Choroid plexus epithelial cell (primary cell): ENCODE data around the gene CCNE1.

ENCODE experiments used
- DNase-seq: peaks from one replicate; pipeline ENCODE4 v3.0.0-alpha.2; 2010; ENCODE audit warnings: low read depth
- H3K4me3 ChIP-seq: 2 replicates; pipeline ENCODE4 v1.5.1; 2011; ENCODE audit warnings: low read depth, mild to moderate bottlenecking, control low read depth, low read length, moderate library complexity
- TF ChIP-seq, protein P1 (sequence below): conservative IDR thresholded peaks from 2 replicates; pipeline ENCODE4 v1.5.1; 2011; ENCODE audit warnings: low read depth, mild to moderate bottlenecking, control low read depth, inconsistent platforms, low read length, moderate library complexity

CCNE1 gene

DNA sequence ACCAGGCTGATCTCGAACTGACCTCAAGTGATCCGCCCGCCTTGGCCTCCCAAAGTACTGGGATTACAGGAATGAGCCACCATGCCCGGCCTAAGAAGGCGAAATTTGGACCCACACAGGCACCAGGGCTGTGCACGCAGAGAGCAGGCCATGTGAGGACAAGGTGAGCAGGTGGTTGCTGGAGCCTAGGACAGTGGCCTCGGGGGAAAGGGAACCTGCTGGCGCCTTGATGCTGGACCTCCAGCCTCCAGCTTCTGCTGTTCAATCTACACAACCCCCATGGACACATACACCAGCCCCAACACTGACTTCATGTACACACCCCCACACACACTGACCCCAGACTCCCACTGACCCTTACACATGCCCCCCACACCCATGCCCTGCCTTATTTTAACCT lies 41.8 kb upstream of the CCNE1 start:
- no peak overlapping the region for H3K4me3 ChIP-seq
- DNase-seq, result no peak
- TF ChIP-seq, protein P1, sequence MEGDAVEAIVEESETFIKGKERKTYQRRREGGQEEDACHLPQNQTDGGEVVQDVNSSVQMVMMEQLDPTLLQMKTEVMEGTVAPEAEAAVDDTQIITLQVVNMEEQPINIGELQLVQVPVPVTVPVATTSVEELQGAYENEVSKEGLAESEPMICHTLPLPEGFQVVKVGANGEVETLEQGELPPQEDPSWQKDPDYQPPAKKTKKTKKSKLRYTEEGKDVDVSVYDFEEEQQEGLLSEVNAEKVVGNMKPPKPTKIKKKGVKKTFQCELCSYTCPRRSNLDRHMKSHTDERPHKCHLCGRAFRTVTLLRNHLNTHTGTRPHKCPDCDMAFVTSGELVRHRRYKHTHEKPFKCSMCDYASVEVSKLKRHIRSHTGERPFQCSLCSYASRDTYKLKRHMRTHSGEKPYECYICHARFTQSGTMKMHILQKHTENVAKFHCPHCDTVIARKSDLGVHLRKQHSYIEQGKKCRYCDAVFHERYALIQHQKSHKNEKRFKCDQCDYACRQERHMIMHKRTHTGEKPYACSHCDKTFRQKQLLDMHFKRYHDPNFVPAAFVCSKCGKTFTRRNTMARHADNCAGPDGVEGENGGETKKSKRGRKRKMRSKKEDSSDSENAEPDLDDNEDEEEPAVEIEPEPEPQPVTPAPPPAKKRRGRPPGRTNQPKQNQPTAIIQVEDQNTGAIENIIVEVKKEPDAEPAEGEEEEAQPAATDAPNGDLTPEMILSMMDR, result no peak

DNA sequence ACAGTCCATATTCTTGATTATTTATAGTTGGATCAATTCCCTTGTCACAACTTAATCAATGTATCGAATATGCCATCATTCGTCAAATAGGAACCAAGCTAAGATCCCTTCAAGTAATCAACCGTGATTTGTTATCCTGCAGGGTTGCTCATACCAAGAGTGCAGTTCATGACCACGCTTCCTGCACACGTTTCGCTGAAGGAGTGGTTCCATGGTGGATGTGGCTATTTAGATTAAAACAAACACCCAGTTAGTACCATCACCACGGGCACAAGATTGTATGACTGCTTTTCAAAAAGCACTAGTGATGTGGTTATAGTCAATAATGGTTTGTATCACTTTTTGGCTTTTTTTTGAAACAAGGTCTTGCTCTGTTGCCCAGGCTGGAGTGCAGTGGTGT lies 41.1 kb upstream of the CCNE1 start:
- TF ChIP-seq, protein P1, result no peak
- DNase-seq, result no peak

DNA sequence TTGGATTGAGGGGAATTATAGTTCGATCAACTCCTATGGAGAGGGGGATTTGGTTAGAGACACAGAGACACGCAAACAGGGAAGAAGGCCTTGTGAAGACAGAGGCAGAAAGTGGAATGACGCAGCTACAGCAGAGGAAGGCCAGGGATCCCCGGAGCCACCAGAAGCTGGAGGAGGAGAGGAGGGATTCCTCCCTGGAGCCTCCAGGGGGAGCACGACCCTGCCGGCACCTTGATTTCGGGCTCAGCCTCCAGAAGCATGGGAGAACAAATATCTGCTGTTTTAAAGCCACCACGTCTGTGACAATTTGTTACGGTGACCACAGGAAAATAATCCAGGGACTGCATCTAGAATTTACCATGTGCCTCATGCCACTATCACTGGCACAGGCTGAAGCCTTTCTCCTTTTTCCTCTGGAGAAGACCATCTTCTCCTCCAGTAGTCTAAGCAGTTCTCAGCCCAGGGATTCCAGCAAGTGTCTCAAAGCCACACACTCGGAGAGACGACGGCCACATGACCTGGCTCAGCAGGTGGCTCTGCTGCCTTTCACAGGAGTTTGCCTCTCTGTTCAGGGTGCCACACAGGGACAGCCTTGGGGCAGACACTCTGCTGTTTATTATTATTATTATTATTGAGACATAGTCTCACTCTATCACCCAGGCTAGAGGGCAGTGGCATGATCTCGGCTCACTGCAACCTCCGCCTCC lies 39.9 kb upstream of the CCNE1 start:
- peak; percentile 65 for DNase-seq
- H3K4me3 ChIP-seq, result no peak overlapping the region
- TF ChIP-seq, protein P1, result peak; percentile 89

More for the DNA sequence above, 41.1 kb upstream of the CCNE1 start:
- H3K4me3 ChIP-seq, result no peak overlapping the region

DNA sequence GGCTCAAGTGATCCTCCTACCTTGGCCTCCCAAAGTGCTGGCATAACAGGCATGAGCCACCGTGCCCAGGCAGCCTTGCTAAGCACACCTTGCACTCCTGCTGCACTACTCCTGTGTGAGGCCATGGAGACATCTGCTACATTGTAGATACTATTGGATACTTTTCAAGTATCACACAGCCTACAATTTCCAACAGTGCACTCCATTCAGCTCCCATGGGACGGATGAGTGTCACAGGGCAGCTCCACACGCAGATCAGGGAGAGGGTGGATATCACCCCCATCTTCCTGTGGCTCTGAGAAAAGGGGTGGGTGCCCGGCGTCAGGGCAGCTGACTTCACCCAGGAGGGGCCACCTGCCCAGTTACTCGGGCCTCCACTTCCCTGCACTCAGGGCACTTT lies 39.1 kb upstream of the CCNE1 start:
- TF ChIP-seq, protein P1, result no peak
- DNase-seq, result no peak
- no peak overlapping the region for H3K4me3 ChIP-seq

DNA sequence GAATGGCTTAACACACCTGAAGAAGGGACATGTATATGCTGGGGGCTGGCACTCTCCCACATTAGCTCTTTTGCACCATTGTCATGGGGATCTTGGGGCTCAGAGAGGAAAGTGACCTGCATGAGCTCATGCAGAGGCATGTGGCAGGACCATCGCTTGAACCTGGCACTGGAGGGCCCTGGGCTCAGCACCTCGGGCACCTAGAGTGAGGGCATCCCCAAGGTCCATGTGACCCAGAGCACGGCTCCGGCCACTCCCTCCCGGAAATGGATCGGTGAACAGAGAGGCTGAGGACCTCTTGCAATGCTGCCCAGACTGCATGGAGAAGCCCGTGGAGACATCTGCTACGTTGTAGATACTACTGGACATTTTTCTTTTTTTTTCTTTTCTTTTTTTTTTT lies 38.6 kb upstream of the CCNE1 start:
- DNase-seq, result no peak
- TF ChIP-seq, protein P1, result no peak
- H3K4me3 ChIP-seq, result no peak overlapping the region

DNA sequence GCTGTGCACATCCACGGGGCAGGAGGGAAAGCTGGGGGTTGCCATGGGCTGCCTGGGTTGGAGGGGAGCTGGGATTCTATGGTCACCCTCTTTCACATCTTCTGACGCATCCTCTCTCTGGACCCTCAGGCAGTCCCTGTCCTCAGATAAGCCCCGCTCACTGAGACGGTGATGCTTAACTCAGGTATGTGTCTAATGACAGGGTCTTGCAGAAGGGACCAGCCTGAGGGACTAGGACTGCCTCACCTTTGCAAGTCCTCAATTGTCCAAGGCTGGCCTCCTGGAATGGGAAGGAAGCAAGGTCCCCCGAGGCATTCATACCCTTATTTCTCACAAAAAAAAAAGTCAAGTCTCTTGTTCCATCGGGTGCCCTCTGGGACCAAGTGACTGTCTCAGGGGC lies 37.7 kb upstream of the CCNE1 start:
- H3K4me3 ChIP-seq, result no peak overlapping the region
- TF ChIP-seq, protein P1, result no peak
- no peak for DNase-seq

DNA sequence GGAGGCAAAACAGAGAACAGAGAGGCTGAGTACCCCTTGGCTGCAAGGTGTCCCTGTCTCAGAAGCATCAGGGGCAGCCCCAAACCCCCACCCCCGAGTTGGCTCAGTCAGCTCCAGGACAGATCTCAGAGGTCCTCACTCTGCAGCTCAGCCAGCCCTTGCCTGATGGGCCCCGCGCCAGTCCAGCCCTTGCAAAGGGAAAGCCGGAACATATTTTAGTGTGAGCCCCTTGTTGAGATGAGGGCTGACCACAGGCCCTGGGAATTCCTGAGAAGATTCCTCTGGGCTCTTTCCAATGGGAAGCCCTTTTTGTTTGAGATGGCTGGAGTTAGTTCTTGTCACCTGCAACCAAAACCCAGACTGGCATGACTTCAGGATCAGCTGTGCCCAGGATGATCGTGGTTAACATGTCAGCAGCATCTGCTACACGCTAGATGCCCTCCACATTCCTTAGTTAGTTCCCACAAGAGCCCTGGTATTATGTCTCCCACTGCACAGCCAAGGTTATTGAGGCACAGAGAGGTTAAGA lies 33.9 kb upstream of the CCNE1 start:
- DNase-seq, result no peak
- TF ChIP-seq, protein P1, result no peak
- no peak overlapping the region for H3K4me3 ChIP-seq
